IMR-90 (cell line): Measurements from ENCODE around the gene MTHFS. TPM values are rescaled to one million over a fixed set of nuclear protein-coding genes. Genes with fewer than 3 reads are reported as not detected.

Source experiments
- ATAC-seq: fragments of 200-7000 bp; cut with Tn5 transposase; 2 replicates; pipeline ENCODE4 v1.9.1; 2020; ENCODE audit warnings: low read depth, mild to moderate bottlenecking, moderate library complexity
- BruUV-seq: library from RNA; stranded (reverse); fragments of 400-500 nt; replicated peaks from 2 replicates; lab custom pipeline; 2021; lab: Mats Ljungman, UMichigan
- CTCF ChIA-PET: fragments of 300-600 bp; formaldehyde crosslinking; extraction: SDS; loops from one replicate; lab custom pipeline; 2021; ENCODE audit warnings: antibody characterized with exemption; lab: Yijun Ruan, JAX
- POLR2A ChIA-PET: fragments of 300-600 bp; sonication (Branson Sonifier 250); formaldehyde crosslinking; loops from one replicate; lab custom pipeline; 2022; ENCODE audit warnings: antibody characterized with exemption; ENCODE audit not compliant: unreplicated experiment; lab: Charles Lee
- DNase-seq: peaks from one replicate; pipeline ENCODE4 v3.0.0; 2013
- H2AFZ ChIP-seq: replicated peaks from 2 replicates; pipeline ENCODE3; 2013; ENCODE audit warnings: low read length, mild to moderate bottlenecking; ENCODE audit not compliant: poor library complexity
- H2AK5ac ChIP-seq: 2 replicates; pipeline ENCODE4 v1.6.1; 2013; ENCODE audit warnings: low read depth, low read length, inconsistent platforms
- H2AK9ac ChIP-seq: replicated peaks from 2 replicates; pipeline ENCODE3; 2013; ENCODE audit warnings: mild to moderate bottlenecking, low read depth, low read length, moderate library complexity; ENCODE audit not compliant: poor library complexity
- H2BK120ac ChIP-seq: 2 replicates; pipeline ENCODE4 v1.6.1; 2013; ENCODE audit warnings: low read depth, low read length, inconsistent platforms
- H2BK15ac ChIP-seq: 3 replicates; pipeline ENCODE4 v1.6.1; 2013; ENCODE audit warnings: low read depth, low read length, inconsistent platforms
- H2BK20ac ChIP-seq: 2 replicates; pipeline ENCODE4 v1.6.1; 2013; ENCODE audit warnings: low read depth, mild to moderate bottlenecking, inconsistent platforms, low read length, moderate library complexity
- H2BK5ac ChIP-seq: 2 replicates; pipeline ENCODE4 v1.6.1; 2013; ENCODE audit warnings: mild to moderate bottlenecking, low read depth, low read length, inconsistent platforms; ENCODE audit not compliant: poor library complexity, severe bottlenecking
- H3K14ac ChIP-seq: replicated peaks from 2 replicates; pipeline ENCODE4 v1.6.1; 2013; ENCODE audit warnings: low read depth, low read length, inconsistent platforms
- H3K18ac ChIP-seq: 2 replicates; pipeline ENCODE4 v1.6.1; 2013; ENCODE audit warnings: low read depth, low read length, control low read depth
- H3K23ac ChIP-seq: 2 replicates; pipeline ENCODE4 v1.6.1; 2013; ENCODE audit warnings: low read depth, low read length, inconsistent platforms
- H3K27ac ChIP-seq: 2 replicates; pipeline ENCODE4 v1.5.1; 2013; ENCODE audit warnings: mild to moderate bottlenecking, control low read depth, low read length; ENCODE audit not compliant: insufficient read depth
- H3K27me3 ChIP-seq: 2 replicates; pipeline ENCODE4 v1.6.1; 2013; ENCODE audit warnings: low read length; ENCODE audit not compliant: control insufficient read depth, insufficient read depth
- H3K36me3 ChIP-seq: 2 replicates; pipeline ENCODE4 v1.6.1; 2013; ENCODE audit warnings: low read length, mixed read lengths; ENCODE audit not compliant: control insufficient read depth, insufficient read depth
- H3K4ac ChIP-seq: 2 replicates; pipeline ENCODE4 v1.6.1; 2013; ENCODE audit warnings: low read depth, low read length, inconsistent platforms
- H3K4me1 ChIP-seq: 2 replicates; pipeline ENCODE4 v1.6.1; 2013; ENCODE audit warnings: low read length, mixed read lengths; ENCODE audit not compliant: control insufficient read depth, insufficient read depth
- H3K4me2 ChIP-seq: 2 replicates; pipeline ENCODE4 v1.6.1; 2013; ENCODE audit warnings: low read depth, mild to moderate bottlenecking, control low read depth, low read length, moderate library complexity
- H3K4me3 ChIP-seq: 2 replicates; pipeline ENCODE4 v1.5.1; 2013; ENCODE audit warnings: low read depth, mild to moderate bottlenecking, control low read depth, low read length, moderate library complexity; ENCODE audit not compliant: insufficient read depth
- H3K56ac ChIP-seq: 2 replicates; pipeline ENCODE4 v1.6.1; 2013; ENCODE audit warnings: low read length, inconsistent platforms; ENCODE audit not compliant: insufficient read depth; ENCODE audit errors: extremely low read depth
- H3K79me1 ChIP-seq, 2 experiments: 2 replicates each; pipeline ENCODE4 v1.6.1; 2013; ENCODE audit warnings: low read length in 2 of 2, inconsistent platforms in 1 of 2, low read depth in 1 of 2
- H3K9ac ChIP-seq: 2 replicates; pipeline ENCODE4 v1.6.1; 2013; ENCODE audit warnings: low read depth, low read length, control low read depth
- H3K9me1 ChIP-seq: 2 replicates; pipeline ENCODE4 v1.6.1; 2013; ENCODE audit warnings: low read length, inconsistent platforms; ENCODE audit not compliant: insufficient read depth
- H3K9me3 ChIP-seq: 2 replicates; pipeline ENCODE4 v1.6.1; 2013; ENCODE audit warnings: low read length; ENCODE audit not compliant: control insufficient read depth, insufficient read depth
- H4K20me1 ChIP-seq: 2 replicates; pipeline ENCODE4 v1.6.1; 2013; ENCODE audit warnings: low read length, inconsistent platforms; ENCODE audit not compliant: insufficient read depth
- H4K5ac ChIP-seq: 2 replicates; pipeline ENCODE4 v1.6.1; 2013; ENCODE audit warnings: mild to moderate bottlenecking, low read depth, low read length, control low read depth
- H4K8ac ChIP-seq, 2 experiments: 2 replicates each; pipeline ENCODE4 v1.6.1; 2013; ENCODE audit warnings: low read depth in 2 of 2, low read length in 2 of 2, control low read depth in 1 of 2, inconsistent platforms in 1 of 2
- H4K91ac ChIP-seq: 2 replicates; pipeline ENCODE4 v1.6.1; 2013; ENCODE audit warnings: low read depth, low read length, inconsistent platforms; ENCODE audit not compliant: insufficient read depth
- BHLHE40 ChIP-seq: fragments of 150-350 bp; IDR thresholded peaks from 2 replicates; pipeline ENCODE4 v1.6.1; 2016; ENCODE audit warnings: mild to moderate bottlenecking, low read depth, low read length
- CEBPB ChIP-seq: IDR thresholded peaks from 2 replicates; pipeline ENCODE4 v1.6.1; 2012; ENCODE audit warnings: low read depth, low read length, improper control_type of control experiment
- CHD1 ChIP-seq: IDR thresholded peaks from 2 replicates; pipeline ENCODE4 v1.6.1; 2012; ENCODE audit warnings: low read depth, low read length, improper control_type of control experiment
- CTCF ChIP-seq: conservative IDR thresholded peaks from 2 replicates; pipeline ENCODE4 v1.5.1; 2012; ENCODE audit warnings: mild to moderate bottlenecking, low read depth, low read length, improper control_type of control experiment
- ELK1 ChIP-seq: fragments of 150-350 bp; IDR thresholded peaks from 2 replicates; pipeline ENCODE4 v1.6.1; 2016; ENCODE audit warnings: low read depth, mild to moderate bottlenecking, low read length, moderate library complexity, borderline replicate concordance
- FOS ChIP-seq: fragments of 150-350 bp; IDR thresholded peaks from 2 replicates; pipeline ENCODE4 v1.6.1; 2016; ENCODE audit warnings: low read depth, low read length
- MAFK ChIP-seq: IDR thresholded peaks from 2 replicates; pipeline ENCODE4 v1.6.1; 2012; ENCODE audit warnings: low read depth, low read length, improper control_type of control experiment
- MAZ ChIP-seq: IDR thresholded peaks from 2 replicates; pipeline ENCODE4 v1.6.1; 2012; ENCODE audit warnings: low read depth, mild to moderate bottlenecking, low read length, improper control_type of control experiment, moderate library complexity, borderline replicate concordance
- MXI1 ChIP-seq: IDR thresholded peaks from 2 replicates; pipeline ENCODE4 v1.6.1; 2012; ENCODE audit warnings: low read depth, mild to moderate bottlenecking, low read length, moderate library complexity, borderline replicate concordance
- NFE2L2 ChIP-seq: fragments of 150-350 bp; IDR thresholded peaks from 2 replicates; pipeline ENCODE4 v1.6.1; 2016; ENCODE audit warnings: low read depth, mild to moderate bottlenecking, low read length
- POLR2A ChIP-seq: IDR thresholded peaks from 2 replicates; pipeline ENCODE4 v1.6.1; 2012; ENCODE audit warnings: mild to moderate bottlenecking, low read depth, low read length
- RAD21 ChIP-seq: IDR thresholded peaks from 2 replicates; pipeline ENCODE4 v1.6.1; 2012; ENCODE audit warnings: low read length, improper control_type of control experiment
- RCOR1 ChIP-seq: IDR thresholded peaks from 2 replicates; pipeline ENCODE4 v1.6.1; 2012; ENCODE audit warnings: mild to moderate bottlenecking, low read length, improper control_type of control experiment; ENCODE audit not compliant: insufficient replicate concordance
- RFX5 ChIP-seq: IDR thresholded peaks from 2 replicates; pipeline ENCODE4 v1.8.0; 2012; ENCODE audit warnings: low read depth, mild to moderate bottlenecking, low read length, moderate library complexity
- SMC3 ChIP-seq: fragments of 150-350 bp; IDR thresholded peaks from 2 replicates; pipeline ENCODE4 v1.6.1; 2016; ENCODE audit warnings: low read depth, mild to moderate bottlenecking, antibody characterized with exemption, low read length, moderate library complexity
- USF2 ChIP-seq: fragments of 150-350 bp; IDR thresholded peaks from 2 replicates; pipeline ENCODE4 v1.6.1; 2017; ENCODE audit warnings: mild to moderate bottlenecking, antibody characterized with exemption, low read length, low read depth
- dilution Hi-C: fragments of 300-500 bp; cut with HindIII; formaldehyde crosslinking; loops from one replicate; pipeline ENCODE4 v1.14.3; 2018; ENCODE audit warnings: low sequenced_read_pairs; ENCODE audit not compliant: unreplicated experiment
- in situ Hi-C: fragments of 300-500 bp; cut with MboI; formaldehyde crosslinking; loops from 3 replicates; pipeline ENCODE4 v1.14.3; 2019; ENCODE audit warnings: low sequenced_read_pairs, inconsistent platforms, mixed read lengths
- intact Hi-C: fragments of 100-400 bp; cut with micrococcal nuclease; formaldehyde crosslinking; loops from 2 replicates; pipeline ENCODE4 v1.10.0; 2022
- polyA plus RNA-seq, 3 experiments: library from polyadenylated mRNA; depleted of rRNA; stranded (reverse); fragments of >200 nt; gene quantifications; 2 replicates each; pipeline ENCODE4 v1.2.3, GENCODE V29; 2012; ENCODE audit warnings: low replicate concordance in 1 of 3
- total RNA-seq: library from RNA; depleted of rRNA; stranded (reverse); fragments of >200 nt; gene quantifications from 2 replicates; pipeline ENCODE4 v1.2.3, GENCODE V29; 2012

Gene MTHFS
- total and polyA plus RNA-seq, 2 of the 4 experiments (the other 2 are of a cell fraction): 5.5 to 6.3 TPM

- no peaks in the 10 kb centered on the region for H3K9me1 ChIP-seq
- DNase-seq (no peak), ATAC-seq (no peak)
- H4K5ac ChIP-seq: no peak overlapping the region
- POLR2A ChIA-PET: no interaction called here
- H3K4me2 ChIP-seq: no peak overlapping the region
- H3K4ac ChIP-seq: no peak overlapping the region
- no peak overlapping the region for H2BK15ac ChIP-seq
- intact Hi-C loops: no loop called here
- in situ Hi-C loops: no loop called here
- no peak overlapping the region for H4K91ac ChIP-seq
- H2BK5ac ChIP-seq: no peak overlapping the region
- H2BK120ac ChIP-seq: no peak overlapping the region
- H4K20me1 ChIP-seq: no peaks in the 10 kb centered on the region
- no peak overlapping the region for H3K56ac ChIP-seq
- H4K8ac ChIP-seq: no peak overlapping the region
- no TSS peak for BruUV-seq
- dilution Hi-C loops: no loop called here
- no peaks in the 10 kb centered on the region for H3K9me3 ChIP-seq
- H2BK20ac ChIP-seq: no peak overlapping the region
- H3K18ac ChIP-seq: no peak overlapping the region
- H2AFZ ChIP-seq: no peak overlapping the region
- no peaks in the 10 kb centered on the region for H3K79me1 ChIP-seq
- no peaks in the 10 kb centered on the region for H3K4me1 ChIP-seq
- H2AK5ac ChIP-seq: no peak overlapping the region
- H3K27ac ChIP-seq: no peak overlapping the region
- H3K9ac ChIP-seq: no peak overlapping the region
- no peak overlapping the region for H2AK9ac ChIP-seq
- H3K14ac ChIP-seq: no peak overlapping the region
- no peak overlapping the region for H3K23ac ChIP-seq
- no peaks in the 10 kb centered on the region for H3K36me3 ChIP-seq
- H3K4me3 ChIP-seq: no peak overlapping the region
- CTCF ChIA-PET: interaction anchor here (0.6 kb wide), 1 partner anchor 156 kb away, joined by 3 read pairs; no protein-coding TSS in a partner anchor
- no peaks in the 10 kb centered on the region for H3K27me3 ChIP-seq
- TF ChIP-seq SMC3 (no peak), RFX5 (no peak), MAZ (no peak), MXI1 (no peak), CHD1 (no peak), FOS (no peak), NFE2L2 (no peak), USF2 (no peak), MAFK (no peak), RAD21 (no peak), CEBPB (no peak), ELK1 (no peak), BHLHE40 (no peak), RCOR1 (no peak), CTCF (no peak), POLR2A (no peak)
These were observed 59.0 kb downstream of the MTHFS start for GRCh38 chr15:79837846-79838245.
